Lower leg skin (tissue), 4 donors: Measurements from ENCODE around the gene PTH2R. TPM values are rescaled to one million over a fixed set of nuclear protein-coding genes. Genes with fewer than 3 reads are reported as not detected.

ENCODE experiments used
- DNase-seq, 2 donors: peaks; one replicate each; pipeline ENCODE4 v3.0.0-alpha.2; 2019; ENCODE audit warnings: low spot score in 2 of 2
- H3K4me3 ChIP-seq: fragments of 200-600 bp; sonication (generic); 2 replicates; pipeline ENCODE4 v1.5.1; 2017; ENCODE audit warnings: mild to moderate bottlenecking, low read depth; ENCODE audit not compliant: poor library complexity, severe bottlenecking
- CTCF ChIP-seq, 3 donors: fragments of 450-650 bp; IDR thresholded peaks; one replicate each; pipeline ENCODE4 v1.5.1; 2016; ENCODE audit warnings: antibody characterized with exemption in 3 of 3, mild to moderate bottlenecking in 3 of 3, moderate library complexity in 2 of 3
- POLR2A ChIP-seq, 2 donors: fragments of 450-650 bp; IDR thresholded peaks; one replicate each; pipeline ENCODE4 v1.6.1; 2016 to 2017; ENCODE audit warnings: antibody characterized with exemption in 2 of 2, mild to moderate bottlenecking in 1 of 2, moderate library complexity in 1 of 2
- WGBS, 2 donors: methylation state at CpG; one replicate each; pipeline ENCODE4 v1.1.5; 2018; 5-methylcytosine and 5-hydroxymethylcytosine counted together
- intact Hi-C: fragments of 100-400 bp; cut with DNase I; formaldehyde crosslinking; loops from one replicate; pipeline ENCODE4 v1.15.0; 2023; ENCODE audit warnings: low total_unique reads
- total RNA-seq, 4 donors: library from RNA; depleted of rRNA; stranded (reverse); fragments of >200 nt; gene quantifications; one replicate each; pipeline ENCODE4 v1.1.0, GENCODE V29; 2016

PTH2R gene
- total RNA-seq, 4 donors from 2014 or later = 0.25 to 0.29 TPM; not detected in 2

- no peak overlapping the region for H3K4me3 ChIP-seq
- TF ChIP-seq POLR2A (IDR thresholded peaks at IDR 0.05) (no peak), CTCF (IDR thresholded peaks at IDR 0.05) (no peak)
- intact Hi-C loops = no loop called here
- WGBS, 2 donors = 78 to 79% methylated on average over 3 of the region's 3 CpGs
- no peak for DNase-seq
These were observed 134.9 kb downstream of the PTH2R start for GRCh38 chr2:208541461-208541988.

GRCh38 chr2:208541989-208542464 lies 135.4 kb downstream of the PTH2R start:
- no peak overlapping the region for H3K4me3 ChIP-seq
- intact Hi-C loops = no loop called here
- no peak for DNase-seq
- TF ChIP-seq POLR2A (IDR thresholded peaks at IDR 0.05) (no peak), CTCF (IDR thresholded peaks at IDR 0.05) (no peak)
- WGBS, 2 donors = 58 to 65% methylated on average over 3 of the region's 3 CpGs

- WGBS, 2 donors = 71 to 83% methylated on average over 1 of the region's 1 CpG
- TF ChIP-seq CTCF (IDR thresholded peaks at IDR 0.05) = no peak
- TF ChIP-seq POLR2A (IDR thresholded peaks at IDR 0.05) = no peak
- H3K4me3 ChIP-seq = no peak overlapping the region
- DNase-seq = no peak
- intact Hi-C loops = no loop called here
These were observed 136.0 kb downstream of the PTH2R start for GRCh38 chr2:208542465-208543041.

Other genes starting within 250 kb of the PTH2R start
- not detected for gene CRYGA, start 243.2 kb upstream of the PTH2R start, total RNA-seq
- gene C2orf80, start 216.8 kb upstream of the PTH2R start, total RNA-seq = not detected
- gene IDH1, start 151.7 kb upstream of the PTH2R start, total RNA-seq = 10 to 100 TPM; 13.7 to 45.0 (median 36.9) TPM
- gene PIKFYVE, start 140.5 kb upstream of the PTH2R start, total RNA-seq = 10 to 100 TPM; 17.3 to 27.8 (median 18.5) TPM